Measurements from ENCODE around the gene SHOX.
"Not testable (repeated sequence)": the region's sequence is repeated elsewhere in the genome, so short reads cannot be mapped to it uniquely, and the experiment has no call there.

SHOX gene

DNA sequence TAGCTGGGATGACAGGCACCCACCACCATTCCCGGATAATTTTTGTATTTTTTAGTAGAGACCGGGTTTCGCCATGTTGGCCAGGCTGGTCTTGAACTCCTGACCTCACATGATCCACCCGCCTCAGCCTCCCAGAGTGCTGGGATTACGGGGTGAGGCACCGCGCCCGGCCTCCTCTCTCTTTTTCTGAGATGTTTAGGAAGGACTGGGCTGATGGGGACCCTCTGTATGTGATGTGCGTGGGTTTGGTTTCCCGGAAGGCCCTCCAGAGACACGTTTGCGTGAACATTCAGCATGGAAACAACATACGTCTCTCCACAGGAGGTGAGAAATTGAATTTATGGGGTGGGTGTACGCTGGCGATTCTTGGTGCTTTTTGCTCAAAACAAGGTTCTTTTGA is 18.6 kb downstream of the SHOX start:
- no peak overlapping the region for H3K4me3 ChIP-seq (replicated peaks; ENCODE audit: low read depth, low read length)
- TF ChIP-seq, protein P1, sequence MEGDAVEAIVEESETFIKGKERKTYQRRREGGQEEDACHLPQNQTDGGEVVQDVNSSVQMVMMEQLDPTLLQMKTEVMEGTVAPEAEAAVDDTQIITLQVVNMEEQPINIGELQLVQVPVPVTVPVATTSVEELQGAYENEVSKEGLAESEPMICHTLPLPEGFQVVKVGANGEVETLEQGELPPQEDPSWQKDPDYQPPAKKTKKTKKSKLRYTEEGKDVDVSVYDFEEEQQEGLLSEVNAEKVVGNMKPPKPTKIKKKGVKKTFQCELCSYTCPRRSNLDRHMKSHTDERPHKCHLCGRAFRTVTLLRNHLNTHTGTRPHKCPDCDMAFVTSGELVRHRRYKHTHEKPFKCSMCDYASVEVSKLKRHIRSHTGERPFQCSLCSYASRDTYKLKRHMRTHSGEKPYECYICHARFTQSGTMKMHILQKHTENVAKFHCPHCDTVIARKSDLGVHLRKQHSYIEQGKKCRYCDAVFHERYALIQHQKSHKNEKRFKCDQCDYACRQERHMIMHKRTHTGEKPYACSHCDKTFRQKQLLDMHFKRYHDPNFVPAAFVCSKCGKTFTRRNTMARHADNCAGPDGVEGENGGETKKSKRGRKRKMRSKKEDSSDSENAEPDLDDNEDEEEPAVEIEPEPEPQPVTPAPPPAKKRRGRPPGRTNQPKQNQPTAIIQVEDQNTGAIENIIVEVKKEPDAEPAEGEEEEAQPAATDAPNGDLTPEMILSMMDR (IDR thresholded peaks at IDR 0.05; ENCODE audit: low read length, missing control alignments): no peak
- no peak for DNase-seq (ENCODE audit: low read depth)

DNA sequence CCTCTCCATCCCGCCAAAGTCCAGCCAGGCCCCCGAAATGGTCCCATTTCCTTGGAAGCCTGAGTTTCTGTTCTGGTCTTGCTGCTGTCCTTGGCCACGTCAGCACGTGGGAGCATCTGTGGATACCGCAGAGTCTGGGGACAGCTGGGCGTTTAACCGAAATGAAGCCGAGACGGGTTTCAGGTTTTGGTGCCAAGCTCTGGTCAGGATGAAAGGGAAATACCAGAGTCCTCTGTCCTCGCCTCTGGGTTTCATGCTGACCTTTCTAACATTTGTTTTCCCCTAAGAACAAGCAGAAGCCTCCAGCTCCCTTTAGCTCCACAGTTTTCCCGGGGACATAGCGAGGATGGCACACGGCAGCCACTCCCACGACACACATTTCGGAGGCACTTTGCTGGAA is 19.7 kb downstream of the SHOX start:
- TF ChIP-seq, protein P1 (IDR thresholded peaks at IDR 0.05; ENCODE audit: low read length, missing control alignments): no peak
- H3K4me3 ChIP-seq (replicated peaks; ENCODE audit: low read depth, low read length): no peak overlapping the region
- DNase-seq (ENCODE audit: low read depth): no peak

- no peak overlapping the region for H3K4me3 ChIP-seq (replicated peaks; ENCODE audit: low read depth, low read length)
- TF ChIP-seq, protein P1 (IDR thresholded peaks at IDR 0.05; ENCODE audit: low read length, missing control alignments): no peak
- no peak for DNase-seq (ENCODE audit: low read depth)
Measured at GRCh38 chrX:650811-651210, 20.2 kb downstream of the SHOX start.

DNA sequence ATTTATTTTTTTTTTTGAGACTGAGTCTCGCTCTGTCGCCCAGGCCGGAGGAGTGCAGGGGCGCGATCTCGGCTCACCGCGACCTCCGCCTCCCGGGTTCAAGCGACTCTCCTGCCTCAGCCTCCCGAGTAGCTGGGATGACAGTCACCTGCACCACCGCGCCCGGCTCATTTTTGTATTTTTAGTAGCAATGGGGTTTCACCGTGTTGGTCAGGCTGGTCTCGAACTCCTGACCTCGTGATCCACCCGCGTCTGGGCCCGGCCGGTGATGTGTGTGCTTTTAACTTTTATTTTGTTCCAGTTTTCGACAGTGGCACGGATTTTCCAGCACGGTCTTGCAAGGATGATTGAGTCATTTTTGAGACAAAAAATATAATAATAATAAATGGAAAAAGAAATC is 21.3 kb downstream of the SHOX start:
- not testable (repeated sequence) for DNase-seq (ENCODE audit: low read depth); H3K4me3 ChIP-seq (replicated peaks; ENCODE audit: low read depth, low read length)

DNA sequence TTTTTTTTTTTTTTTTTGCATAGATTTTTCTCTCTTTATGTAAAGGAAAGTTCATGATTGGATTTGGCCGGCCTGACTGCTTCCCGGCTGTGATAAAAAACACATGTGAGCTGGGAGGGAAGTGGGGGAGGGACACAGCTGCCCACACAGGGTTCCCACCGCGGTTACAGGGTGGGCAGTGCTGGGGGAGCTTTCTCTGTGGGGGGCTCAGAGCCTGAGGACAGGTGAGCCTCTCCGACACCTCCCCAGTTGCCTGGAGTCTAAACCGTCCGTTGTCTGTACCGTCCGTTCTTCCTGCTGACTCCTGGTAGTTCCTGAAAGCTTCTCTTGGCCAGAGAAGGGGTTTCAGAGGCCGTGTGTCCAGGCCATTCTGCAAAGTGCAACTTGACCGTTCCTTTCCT is 21.8 kb downstream of the SHOX start:
- no peak overlapping the region for H3K4me3 ChIP-seq (replicated peaks; ENCODE audit: low read depth, low read length)
- no peak for DNase-seq (ENCODE audit: low read depth)
- TF ChIP-seq, protein P1 (IDR thresholded peaks at IDR 0.05; ENCODE audit: low read length, missing control alignments): no peak

DNA sequence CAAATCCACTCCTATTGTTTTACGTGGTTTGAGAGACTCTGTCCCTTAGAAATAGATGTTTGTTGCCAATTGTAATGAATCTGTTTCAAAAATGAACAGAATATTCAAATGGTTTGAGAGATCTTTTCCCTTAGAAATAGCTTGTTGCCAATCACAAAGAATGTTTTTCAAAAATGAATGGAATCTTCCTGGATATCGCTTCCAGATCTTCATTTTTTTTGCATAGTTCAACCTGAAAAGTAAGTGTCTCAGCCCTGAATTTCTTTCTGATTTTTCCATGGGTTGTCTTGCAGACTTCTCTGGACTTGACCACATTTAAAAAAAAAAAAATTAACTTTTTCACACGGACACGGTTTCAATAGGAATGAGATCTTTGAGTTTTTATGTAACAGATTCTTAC is 22.7 kb downstream of the SHOX start:
- TF ChIP-seq, protein P1 (IDR thresholded peaks at IDR 0.05; ENCODE audit: low read length, missing control alignments): no peak
- no peak for DNase-seq (ENCODE audit: low read depth)
- no peak overlapping the region for H3K4me3 ChIP-seq (replicated peaks; ENCODE audit: low read depth, low read length)

GRCh38 chrX:661154-661553 is 30.6 kb downstream of the SHOX start:
- DNase-seq (ENCODE audit: low read depth): no peak
- H3K4me3 ChIP-seq (replicated peaks; ENCODE audit: low read depth, low read length): no peak overlapping the region
- TF ChIP-seq, protein P1 (IDR thresholded peaks at IDR 0.05; ENCODE audit: low read length, missing control alignments): no peak

DNA sequence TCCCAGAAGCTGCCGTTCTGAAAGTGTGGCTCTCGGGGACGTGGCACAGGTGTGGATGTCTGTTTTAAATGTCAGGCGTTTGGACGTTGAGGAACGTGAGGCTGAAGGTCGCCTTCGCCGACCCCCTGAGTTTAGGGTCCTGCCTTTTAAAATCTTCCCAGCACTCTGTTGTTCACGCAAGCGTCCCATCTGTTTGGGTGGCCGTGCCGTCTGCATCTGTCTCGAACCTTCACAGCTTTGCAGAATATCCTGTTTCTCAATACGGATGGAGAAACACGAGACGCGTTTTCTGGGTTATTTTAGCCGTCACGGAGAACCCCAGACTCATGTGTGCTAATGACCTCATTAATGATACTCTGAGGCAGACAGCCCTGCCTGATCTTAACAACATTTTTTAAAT is 31.5 kb downstream of the SHOX start:
- no peak overlapping the region for H3K4me3 ChIP-seq (replicated peaks; ENCODE audit: low read depth, low read length)
- DNase-seq (ENCODE audit: low read depth): no peak
- TF ChIP-seq, protein P1 (IDR thresholded peaks at IDR 0.05; ENCODE audit: low read length, missing control alignments): no peak

Data from fibroblast of pulmonary artery (primary cell).